NCI-H2196 (cell line): ENCODE measurements around the gene EDEM3.
"Not testable (repeated sequence)": the region's sequence is repeated elsewhere in the genome, so short reads cannot be mapped to it uniquely, and the experiment has no call there.

Experiments used
- DNase-seq: peaks from one replicate; lab custom pipeline; 2025; ENCODE audit not compliant: unreplicated experiment; lab: John Stamatoyannopoulos, UW

Gene EDEM3

GRCh38 chr1:184680611-184681225, 73.9 kb downstream of the EDEM3 start:
- not testable (repeated sequence) for DNase-seq

- DNase-seq, result not testable (repeated sequence)
Observed at GRCh38 chr1:184679472-184679871, 75.2 kb downstream of the EDEM3 start.

- no peak for DNase-seq
Observed at GRCh38 chr1:184677344-184677743, 77.3 kb downstream of the EDEM3 start.

GRCh38 chr1:184673305-184673704, 81.4 kb downstream of the EDEM3 start:
- no peak for DNase-seq

GRCh38 chr1:184672013-184672726, 82.5 kb downstream of the EDEM3 start:
- DNase-seq, result no peak

DNA sequence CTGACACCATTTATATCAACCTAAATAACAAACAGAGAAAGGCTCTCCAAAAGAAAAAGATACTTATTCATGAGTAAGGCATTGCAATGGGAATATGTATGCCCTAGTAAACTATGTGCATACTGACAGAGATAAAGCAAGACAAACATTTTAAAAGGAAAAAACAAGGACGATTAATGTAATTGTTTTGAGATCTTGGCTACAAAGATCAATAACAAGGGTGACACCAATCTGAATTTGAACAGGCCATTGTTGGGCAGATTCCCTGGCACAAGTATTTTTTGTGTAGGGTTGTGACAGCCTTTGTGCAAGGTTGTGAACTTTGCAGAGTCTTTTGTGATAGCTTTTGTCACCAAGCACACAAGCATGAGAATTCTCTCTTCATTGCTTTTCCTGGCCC, 85.3 kb downstream of the EDEM3 start:
- no peak for DNase-seq

GRCh38 chr1:184665360-184665759, 89.3 kb downstream of the EDEM3 start:
- no peak for DNase-seq

DNA sequence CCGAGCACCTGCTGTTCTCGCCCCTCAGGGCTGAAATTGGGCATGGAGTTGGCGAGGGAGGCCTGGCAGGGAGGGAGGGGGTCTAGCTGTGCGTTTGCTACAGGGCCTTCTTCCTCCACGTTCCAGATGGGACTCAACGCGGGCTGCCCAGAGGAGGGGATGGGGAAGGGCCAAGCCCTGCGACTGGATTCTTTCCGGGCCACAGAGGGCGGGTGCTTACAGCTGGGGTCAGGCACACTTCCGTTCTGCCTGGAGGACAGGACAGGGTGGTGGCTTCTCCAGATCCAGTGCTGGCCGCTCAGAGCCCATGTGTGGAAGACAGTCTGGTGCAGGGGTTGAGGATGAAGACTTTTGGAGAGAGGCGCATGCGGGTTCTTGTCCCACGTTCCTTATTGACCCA, 90.0 kb downstream of the EDEM3 start:
- no peak for DNase-seq

DNA sequence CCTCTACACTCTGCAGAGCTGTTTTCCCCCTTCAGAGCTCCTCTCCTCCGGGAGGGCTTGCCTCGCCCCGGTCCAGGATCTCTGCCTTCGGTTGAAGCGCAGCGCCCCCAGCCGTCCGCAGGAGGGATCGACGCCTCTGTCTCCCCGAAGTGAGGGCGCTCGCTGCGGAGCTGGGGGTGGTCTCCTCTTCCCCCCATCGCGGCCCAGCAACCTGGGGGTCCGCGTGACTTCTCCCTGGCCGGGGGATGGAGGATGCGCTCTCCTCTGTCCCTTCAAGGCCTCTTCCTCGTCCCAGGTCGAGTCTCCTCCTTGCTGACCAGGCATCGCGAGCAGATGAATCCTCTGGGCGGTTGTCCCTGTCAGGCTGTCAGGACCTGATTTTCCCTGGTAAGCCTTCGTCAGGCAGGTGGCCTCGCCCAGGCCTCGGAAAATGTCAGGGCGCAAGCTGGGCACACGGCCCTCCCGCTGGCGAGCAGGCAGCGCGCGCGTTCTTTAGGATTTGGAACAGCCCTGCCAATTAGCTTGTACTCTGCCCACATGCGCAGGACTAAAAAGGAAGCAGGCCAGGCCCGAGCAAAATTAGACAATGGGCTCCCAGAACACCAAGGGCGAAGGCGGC, 90.5 kb downstream of the EDEM3 start:
- peak; percentile 17 for DNase-seq

DNA sequence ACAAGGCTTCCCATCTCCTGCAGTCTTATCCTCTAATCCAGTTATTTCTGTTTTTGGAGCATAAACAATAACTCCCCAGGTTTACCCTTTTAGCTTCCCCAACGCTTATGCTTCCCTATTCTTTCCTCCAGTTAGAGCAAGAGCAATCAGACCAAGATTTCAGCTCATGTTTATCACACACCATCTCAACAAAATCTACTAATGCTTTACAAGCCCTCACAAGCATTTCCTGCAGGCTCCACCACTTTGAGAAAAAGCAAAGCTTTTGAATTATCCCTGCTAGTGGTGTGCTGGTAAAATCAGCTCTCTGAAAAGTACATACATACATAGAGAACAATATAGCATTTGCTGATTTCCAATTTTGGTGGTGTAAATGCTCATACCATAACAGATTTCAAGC, 92.9 kb downstream of the EDEM3 start:
- no peak for DNase-seq

DNA sequence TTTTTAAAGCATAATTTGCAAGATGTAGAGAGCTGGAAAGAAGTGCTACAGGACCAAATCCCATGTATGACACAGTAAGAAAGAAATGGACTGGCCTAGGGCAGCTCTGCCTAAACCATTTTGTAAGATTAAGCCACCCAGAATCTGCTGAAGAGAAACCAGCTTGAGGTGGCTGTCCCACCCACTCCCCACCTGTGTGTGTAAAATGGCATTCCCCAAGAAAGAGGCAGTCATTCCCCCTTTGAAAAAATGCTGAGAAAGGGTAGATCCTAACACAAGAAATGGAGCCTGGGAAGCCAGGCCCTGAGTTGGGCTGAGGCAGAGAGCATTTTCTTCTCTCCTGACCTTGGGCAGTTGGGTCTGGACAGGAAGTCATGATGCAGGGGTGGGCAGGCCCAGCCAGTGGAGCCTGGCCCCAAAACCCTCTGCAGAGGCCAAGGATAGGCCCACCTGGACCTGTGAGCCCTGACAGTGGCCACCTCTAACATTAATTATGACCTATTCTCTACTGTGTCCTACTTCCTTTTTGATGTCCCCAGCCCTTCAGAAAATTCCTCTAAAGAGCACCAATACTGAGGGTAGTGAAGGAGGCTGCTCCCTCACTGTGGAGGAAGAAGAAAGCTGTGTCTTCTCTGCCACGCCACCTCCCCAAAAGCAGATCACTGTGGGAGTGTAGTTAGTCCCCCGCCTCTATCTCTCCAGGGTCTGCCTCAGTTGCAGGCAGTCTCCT, 94.0 kb downstream of the EDEM3 start:
- no peak for DNase-seq

GRCh38 chr1:184658055-184658454, 96.6 kb downstream of the EDEM3 start:
- no peak for DNase-seq

DNA sequence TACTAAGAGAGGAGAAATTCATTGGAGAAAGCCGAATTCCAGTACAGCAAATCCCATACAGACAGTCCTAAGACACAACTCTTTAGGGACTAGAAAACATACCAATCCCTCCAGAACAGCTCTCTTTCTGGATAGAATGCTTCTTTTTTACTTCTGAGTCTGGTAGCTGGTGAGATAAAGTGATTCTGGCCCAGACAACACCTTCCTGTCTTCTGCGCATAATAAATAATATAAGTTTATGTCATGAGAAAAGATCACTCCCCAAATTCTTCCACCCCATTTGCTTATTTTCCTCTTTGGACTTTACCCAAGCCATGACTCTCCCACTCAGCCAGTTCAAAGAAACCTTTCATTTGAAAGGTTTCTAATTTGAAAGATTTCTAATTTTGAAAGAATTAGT, 98.4 kb downstream of the EDEM3 start:
- DNase-seq, result no peak

DNA sequence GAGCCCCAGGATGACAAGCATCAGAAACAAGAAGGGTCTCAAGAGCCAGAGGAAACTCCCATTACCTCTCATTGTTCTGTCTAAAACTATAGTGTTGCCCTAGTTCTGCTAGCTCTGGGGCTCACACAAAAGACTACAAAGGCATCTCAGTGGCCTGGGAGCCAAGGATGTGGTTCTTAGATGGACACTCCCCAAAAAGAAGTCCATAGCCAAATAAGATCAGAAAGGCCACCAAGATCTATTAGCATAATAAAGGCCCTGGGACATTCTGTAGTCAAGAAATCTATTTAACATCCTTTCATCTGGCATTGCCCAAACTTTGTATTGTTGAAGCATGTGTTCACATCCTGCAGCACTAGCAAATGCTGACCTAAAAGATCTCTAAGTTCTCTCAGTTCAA, 99.5 kb downstream of the EDEM3 start:
- DNase-seq, result no peak

- no peak for DNase-seq
Observed at GRCh38 chr1:184650177-184650866, 104.3 kb downstream of the EDEM3 start.

DNA sequence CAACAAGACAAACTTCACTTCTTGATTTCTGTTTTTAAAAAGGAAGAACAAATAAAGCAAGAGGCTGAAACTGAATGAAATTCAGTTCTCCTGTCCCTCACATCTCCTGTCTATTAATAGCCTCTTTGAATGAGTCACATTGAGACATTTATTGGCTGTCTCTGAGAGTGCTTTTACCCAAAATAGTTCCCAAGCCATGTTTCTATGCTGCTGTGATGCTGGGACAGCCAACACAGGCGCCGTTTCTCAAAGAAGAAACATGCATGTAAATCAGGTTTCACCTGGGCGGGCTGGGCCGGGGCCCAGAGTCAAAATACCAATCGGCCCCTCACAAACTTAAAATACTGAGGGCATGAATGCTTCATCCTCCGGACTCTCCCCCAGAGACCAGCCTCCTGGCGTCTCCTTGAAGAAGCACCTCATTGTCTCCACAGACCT, 105.2 kb downstream of the EDEM3 start:
- DNase-seq, result no peak

DNA sequence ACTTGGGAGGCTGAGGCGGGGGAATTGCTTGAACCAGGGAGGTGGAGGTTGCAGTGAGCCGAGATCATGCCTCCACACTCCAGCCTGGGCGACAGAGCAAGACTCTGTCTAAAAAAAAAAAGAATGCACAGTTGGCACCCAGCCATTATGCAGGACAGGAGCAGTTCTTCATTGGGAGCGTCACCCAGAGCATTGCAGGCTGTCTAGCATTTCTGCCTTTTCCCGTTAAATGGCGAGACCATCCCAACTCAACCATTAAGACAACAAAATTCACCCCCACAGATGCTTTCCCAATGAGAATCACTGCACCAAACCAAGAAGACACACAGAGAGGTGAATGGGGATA, 105.8 kb downstream of the EDEM3 start:
- DNase-seq, result no peak

- DNase-seq, result no peak
Observed at GRCh38 chr1:184648160-184648855, 106.3 kb downstream of the EDEM3 start.

- no peak for DNase-seq
Observed at GRCh38 chr1:184647471-184647870, 107.2 kb downstream of the EDEM3 start.

DNA sequence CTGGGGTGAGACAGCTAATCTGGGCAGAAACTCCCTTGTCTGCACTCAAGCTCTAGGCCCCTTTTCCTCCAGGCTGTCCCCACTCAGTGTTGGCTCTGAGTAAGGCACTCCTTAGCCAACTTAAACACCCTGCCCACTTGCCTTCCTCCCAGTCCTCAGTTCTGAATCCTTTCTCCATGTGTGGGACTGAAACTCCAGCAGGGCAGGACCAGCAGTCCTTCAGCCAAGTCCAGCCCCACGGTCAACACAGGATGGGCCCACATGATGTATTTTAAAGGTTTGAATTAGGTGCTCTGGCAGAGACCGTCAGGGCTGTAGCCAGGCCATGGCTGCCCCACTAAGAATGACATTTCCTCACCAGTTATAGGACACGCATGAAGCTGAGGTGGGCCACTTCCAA, 107.8 kb downstream of the EDEM3 start:
- no peak for DNase-seq
